NK-92 (cell line): ENCODE results near the gene CDK17.
"Not testable (repeated sequence)": the region's sequence is repeated elsewhere in the genome, so short reads cannot be mapped to it uniquely, and the experiment has no call there.

Experiments
- DNase-seq: peaks from one replicate; lab custom pipeline; 2025; ENCODE audit not compliant: unreplicated experiment; lab: John Stamatoyannopoulos, UW

Gene CDK17

DNA sequence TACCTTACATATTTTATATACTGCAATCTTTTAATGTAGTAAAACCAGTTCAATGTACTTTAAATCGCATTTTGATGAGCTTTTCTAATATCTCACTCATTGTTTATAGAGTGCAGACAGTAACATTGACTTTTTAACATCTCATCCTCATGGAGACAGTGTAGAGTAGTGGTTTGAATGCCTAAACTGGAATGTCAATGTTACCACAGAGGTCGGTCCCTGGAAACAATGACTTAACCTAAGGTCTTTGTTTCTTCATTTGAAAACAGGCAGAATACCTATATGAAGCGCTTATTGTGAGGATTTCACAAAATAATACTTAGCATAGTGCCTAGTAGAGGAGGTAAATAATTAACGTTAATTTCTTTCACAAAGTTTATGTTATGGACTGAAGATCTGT is 5.0 kb downstream of the CDK17 start:
- no peak for DNase-seq

DNA sequence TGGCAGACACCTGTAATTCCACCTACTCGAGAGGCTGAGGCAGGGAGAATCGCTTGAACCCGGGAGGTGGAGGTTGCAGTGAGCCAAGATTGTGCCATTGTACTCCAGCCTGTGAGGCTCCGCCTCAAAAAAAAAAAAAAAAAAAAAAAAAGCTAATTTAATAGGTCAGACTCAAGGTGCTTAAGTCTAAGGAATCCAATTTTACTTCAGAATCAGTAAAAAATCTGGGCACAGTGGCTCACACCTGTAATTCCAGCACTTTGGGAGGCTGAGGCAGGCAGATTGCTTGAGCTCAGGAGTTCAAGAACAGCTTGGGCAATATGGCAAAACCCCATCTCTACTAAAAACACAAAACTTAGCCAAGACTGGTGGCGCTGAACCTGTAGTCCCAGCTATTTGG is 7.0 kb downstream of the CDK17 start:
- not testable (repeated sequence) for DNase-seq

DNA sequence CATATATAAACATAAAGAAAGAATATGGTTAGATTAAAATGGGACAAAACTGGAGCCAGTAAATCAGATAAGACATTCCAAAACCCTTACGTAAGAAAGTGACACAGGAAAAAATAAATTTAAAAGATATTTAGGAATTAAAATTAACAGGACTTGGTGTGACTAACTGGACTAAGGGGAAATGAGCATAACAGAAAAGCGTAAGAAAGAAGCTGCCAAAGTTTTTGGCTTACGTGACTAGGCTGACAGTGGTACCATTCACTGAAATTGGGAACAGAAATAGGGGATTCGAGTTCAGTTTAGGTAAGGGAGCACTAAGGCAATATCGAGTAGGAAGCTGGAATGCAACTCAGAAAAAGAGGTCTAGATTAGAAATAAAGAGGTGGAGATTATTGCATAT is 7.8 kb downstream of the CDK17 start:
- DNase-seq, result no peak

DNA sequence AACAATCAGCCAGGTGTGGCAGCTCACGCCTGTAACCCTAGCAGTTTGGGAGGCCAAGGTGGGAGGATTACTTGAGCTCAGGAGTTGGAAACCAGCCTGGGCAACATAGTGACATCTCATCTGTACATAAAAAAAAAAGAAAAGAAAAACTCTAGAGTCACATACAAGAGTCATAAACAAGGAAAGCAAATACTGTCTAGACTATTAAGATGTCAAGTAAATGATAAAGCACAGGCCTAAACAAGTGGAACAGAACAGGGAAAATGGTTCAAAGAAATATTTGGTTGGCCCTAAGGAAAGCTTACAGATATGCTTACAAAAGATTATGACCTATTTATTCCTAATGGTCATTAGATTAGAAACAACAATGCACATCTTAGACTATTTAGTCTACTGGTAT is 12.3 kb downstream of the CDK17 start:
- DNase-seq, result no peak

DNA sequence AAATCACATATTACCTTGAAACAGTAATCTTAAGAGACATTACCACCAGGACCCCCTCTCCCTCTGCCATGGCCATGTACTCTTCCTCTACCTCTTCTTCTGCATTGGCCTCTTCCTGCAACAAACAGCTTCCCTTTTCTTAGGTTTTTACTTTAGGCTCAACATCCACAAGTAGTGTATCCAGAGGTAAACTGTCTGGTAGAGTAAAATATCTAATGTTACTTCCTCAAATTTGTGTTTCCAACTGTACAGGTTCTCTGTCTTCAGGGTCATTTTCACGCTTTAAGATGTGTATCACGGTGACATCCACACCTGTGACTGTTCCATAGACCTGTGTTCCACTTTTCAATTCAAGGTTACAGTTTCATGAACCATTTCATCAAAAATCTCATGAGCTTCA is 13.4 kb downstream of the CDK17 start:
- no peak for DNase-seq

DNA sequence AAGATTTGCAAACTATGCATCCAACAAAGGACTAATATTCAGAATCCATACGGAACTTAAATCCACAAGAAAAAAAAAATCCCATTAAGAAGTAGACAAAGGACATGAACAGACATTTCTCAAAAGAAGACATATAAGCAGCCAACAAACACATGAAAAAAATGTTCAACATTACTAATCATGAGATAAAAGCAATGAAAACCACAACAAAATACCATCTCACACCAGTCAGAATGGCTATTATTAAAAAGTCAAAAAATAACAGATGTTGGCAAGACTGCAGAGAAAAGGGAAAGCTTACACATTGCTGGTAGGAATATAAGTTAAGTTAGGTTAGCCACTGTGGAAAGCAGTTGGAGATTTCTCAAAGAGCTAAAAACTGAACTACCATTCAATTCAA is 16.2 kb downstream of the CDK17 start:
- no peak for DNase-seq

DNA sequence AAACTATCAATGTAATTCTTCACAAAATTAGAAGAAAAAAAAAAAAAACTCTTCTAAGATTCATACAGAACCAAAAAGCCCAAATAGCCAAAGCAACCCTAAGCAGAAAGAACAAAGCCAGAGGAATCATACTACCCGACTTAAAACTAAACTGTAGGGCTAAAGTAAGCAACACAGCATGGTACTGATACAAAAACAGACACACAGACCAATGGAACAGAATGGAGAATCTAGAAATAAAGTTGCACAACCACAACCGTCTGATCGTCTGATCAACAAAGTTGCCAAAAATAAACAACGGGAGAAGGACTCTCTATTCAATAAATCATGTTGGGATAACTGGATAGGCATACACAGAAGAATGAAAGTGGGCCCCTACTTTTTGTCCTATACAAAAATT is 16.9 kb downstream of the CDK17 start:
- no peak for DNase-seq

DNA sequence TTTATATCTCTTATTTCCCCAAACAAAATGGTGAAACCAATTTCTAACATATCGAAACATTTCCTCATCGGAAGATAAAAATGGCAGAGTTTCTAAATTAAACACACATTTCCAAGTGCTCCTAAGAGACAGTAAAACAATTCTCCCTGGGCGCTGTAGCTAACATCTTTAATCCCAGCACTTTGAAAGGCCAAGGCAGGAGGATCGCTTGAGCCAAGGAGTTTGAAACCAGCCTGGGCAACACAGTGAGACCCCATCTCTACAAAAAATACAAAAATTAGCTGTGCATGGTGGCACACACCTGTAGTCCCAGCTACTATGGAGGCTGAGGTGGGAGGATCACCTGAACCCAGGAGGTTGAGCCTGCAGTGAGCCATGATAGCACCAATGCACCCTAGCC is 20.5 kb downstream of the CDK17 start:
- not testable (repeated sequence) for DNase-seq

DNA sequence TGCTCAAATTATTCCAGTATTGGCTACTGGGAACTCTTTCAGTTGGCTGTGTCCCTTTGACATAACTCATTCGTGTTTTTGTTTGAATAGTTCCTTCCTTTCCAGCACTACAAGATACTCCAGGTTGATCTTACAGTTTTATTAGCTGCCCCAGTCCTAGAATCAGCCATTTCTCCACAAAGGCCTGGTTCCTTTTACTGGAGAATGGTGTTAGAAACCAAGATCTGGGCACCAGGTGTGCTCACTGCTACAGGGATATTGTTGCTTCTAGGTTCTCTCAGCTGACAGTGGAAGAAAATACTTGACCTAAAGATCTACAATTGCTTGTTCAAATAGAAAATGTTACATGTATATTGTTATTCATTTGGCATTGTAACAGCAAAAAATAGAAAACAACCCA is 21.9 kb downstream of the CDK17 start:
- no peak for DNase-seq

DNA sequence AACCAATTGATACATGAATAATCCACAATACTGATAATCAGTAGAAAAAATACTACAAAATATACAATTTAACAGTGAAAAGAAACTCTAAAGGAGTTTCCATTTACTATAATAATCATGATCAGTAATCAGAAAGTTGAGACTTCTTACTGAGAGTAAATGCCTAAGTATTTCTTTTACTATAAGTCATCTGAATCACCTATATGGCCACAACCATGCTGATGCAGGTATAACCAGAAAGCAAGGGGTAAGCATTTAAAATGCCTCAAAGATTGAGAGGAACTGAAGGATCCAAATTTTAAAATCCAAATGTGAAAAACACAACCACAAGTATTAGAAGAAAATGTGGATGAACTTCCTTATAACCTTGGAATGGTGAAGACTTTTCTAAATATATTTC is 23.4 kb downstream of the CDK17 start:
- no peak for DNase-seq

DNA sequence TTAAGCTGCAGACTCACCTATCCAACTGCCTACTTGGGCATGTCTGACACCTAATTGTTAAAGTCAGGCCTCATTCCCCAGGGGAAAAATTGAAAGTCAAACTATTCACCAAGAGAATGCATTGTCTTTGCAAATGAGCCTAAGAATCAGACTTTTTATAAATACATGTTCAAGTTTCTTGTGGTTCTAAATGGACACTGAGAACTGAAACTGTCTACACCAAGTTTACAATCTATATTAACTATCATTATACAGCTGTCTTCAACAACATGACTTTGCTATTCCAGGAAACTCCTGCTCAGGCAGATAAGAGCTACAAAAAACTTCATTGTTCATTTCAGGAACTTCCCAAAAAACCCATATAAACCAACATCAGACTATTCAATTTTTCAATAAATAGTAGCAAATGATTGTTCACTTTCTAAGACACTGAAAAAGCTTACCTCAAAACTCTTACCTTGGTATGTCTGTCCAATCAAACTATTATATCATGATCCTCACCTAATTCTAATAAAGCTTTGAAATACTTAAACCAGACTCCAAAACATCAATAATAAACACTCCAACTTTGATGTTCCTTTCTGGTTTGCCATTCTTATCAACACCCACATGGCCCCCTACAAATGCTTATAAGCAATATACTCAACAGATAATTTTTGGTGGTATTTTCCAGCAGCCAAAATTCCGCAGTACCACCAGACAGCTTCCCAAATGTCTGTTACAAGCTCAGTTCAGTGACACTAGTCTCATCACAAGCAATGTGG is 24.2 kb downstream of the CDK17 start:
- no peak for DNase-seq

DNA sequence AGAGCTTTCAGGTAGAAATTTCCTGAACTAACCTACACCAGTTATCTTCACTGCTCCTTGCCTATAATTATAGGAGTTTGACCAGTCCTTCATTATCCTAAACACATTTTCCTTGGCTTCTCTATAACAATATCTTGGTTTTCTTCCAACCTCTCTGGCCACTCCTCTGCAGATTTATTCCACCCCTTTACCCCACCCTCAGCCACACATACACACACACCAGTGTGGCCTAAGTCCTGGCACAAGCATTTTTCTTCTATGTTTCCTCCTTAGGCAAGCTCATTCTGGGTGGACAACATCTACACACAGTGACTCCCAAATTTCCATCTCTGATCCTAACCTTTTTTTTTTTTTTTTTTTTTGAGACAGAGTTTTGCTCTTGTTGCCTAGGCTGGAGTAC is 25.1 kb downstream of the CDK17 start:
- DNase-seq, result no peak

DNA sequence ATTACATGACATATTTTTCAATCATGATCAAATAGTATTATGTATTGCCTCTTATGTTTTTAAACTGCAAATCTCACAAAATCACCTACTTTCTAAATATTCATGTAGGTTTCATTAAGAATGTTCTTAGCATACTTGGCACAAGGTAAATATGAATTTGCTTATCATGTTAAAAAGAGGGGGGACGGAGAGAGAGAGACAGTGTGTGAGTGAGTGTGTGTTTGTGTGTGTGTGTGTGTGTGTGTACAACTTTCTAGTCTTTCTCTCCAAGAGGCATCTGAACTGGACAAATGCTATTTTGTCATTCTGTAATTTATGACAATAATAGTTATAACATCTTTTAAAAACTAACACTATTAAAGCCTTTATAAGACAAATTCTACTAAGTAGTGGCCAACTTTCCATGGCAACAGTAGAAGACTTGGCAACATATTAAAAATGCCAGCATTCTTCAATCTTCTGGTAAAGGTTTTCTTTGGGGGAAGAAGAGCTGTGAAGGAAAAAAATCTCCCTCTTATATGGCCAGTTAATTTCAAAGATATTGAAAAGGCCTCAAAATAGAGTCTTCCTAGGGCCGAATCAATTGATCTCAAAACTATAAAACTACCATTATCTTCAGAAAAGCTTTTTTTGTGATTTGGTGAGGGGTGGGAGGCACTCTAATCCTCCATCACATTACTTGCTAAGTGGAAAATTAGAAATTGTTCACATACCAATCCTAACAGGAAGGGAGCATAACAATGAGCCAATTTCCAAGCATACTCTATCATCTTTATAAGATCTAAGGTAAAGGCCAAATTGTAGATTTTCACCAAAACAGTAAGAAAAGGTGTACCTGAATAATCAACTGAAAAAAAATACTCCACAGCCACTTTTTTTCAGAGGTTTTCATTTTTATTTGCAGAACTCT is 28.2 kb downstream of the CDK17 start:
- DNase-seq, result no peak

DNA sequence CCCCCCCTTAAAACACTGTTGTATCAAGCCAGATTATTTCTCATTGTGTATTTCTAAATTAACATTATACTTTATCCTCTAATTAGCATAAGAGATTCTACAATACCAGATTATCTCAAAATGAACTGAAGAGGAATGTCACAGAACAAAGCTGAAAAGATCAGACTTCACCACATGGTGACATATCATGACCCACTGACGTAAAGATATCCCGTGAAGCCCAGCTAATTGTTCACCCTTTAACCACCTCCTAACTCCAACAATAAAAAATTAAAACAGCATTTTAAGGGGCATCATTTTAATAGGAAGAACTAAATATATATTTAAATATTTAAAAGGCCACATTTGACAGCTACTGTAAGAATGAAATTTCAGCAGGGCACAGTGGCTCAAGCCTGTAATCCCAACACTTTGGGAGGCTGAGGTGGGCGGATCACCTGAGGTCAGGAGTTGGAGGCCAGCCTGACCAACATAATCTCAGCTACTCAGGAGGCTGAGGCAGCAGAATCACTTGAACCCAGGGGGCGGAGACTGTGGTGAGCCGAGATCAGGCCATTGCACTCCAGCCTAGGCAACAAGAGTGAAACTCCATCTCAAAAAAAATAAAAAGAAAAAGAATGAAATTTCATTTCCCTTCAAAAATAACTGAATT is 29.0 kb downstream of the CDK17 start:
- no peak for DNase-seq

DNA sequence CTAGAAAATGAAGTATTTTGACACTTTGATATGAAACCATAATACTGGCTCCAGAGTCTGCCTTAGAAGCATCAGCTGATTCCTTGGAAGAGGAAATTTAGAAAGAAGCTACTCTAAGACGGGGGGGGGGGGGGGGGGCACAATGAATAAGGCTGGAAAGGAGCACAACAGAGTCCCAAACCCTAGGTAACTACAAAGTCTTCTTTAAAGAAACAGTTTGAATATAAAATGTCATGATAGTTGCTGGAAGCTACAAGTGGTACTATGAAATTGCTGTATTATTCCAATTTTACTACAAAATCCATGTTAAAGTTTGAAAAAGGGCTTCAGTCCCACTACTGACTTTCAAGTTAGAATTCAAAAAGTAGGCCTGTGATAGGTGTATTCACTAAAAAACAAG is 31.6 kb downstream of the CDK17 start:
- DNase-seq, result no peak

DNA sequence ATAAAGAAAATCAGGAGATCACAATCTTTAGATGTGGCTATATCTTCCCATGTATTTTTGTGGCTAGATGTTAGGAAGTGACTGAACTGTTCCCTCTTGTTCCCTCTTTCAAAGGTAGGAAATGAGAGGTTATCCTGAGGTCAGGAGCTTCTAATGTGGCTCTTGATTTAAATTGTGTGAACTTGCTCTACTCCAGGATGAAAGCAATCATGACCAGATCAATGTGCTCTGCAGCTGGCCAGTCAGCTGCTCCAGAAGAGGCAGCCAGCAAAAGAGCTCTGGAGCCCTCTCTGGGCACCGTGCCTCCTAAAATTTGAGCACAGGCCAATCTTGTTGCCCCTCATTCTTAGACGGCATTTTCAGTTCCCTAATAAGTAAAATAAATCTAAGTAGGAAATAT is 32.0 kb downstream of the CDK17 start:
- DNase-seq, result no peak

DNA sequence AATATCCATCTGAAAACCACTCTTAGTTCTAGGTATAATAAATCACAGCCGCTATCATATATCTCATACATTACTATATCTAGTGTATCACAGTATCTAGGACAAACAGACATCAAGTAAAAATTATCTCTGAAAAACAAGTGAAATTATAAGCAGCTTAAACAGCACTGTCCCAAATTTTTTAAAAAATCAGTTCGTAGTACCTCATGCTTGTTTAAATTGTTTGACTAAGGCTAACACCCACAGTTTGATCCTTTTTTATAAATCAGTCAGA is 33.9 kb downstream of the CDK17 start:
- no peak for DNase-seq

DNA sequence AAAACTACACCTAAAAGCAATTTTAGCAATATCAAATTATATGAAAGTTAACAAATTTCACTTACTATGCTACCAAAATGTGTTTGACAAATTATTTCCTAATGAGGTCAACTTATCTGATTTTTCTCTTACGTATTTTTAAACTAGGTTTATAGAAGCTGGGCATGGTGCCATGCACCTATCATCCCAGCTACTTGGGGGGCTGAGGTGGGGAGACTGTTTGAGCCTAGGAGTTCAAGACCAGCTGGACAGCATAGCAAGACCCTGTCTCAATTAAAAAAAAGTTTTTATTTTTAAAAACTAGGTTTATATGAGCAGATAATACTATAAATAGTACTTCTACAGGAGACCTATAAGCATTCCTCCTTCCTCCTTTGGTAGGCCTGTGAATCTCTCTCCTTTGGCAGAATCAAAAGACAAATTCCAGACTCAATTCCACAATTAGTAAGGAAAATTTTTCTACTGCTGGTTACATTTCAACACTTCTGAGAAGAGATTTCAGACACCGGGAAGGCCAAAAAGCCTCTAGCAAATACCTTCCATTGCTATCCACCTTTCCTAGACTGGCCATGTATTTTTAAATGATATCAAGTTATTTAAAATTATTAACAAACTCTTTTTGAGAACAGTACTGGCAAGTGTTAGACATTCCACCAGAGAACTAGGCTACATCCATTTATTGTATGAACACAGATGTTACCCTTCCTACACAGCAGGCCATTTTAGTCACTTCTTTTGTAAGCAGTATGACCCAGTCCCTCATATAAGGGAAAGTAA is 34.4 kb downstream of the CDK17 start:
- no peak for DNase-seq

DNA sequence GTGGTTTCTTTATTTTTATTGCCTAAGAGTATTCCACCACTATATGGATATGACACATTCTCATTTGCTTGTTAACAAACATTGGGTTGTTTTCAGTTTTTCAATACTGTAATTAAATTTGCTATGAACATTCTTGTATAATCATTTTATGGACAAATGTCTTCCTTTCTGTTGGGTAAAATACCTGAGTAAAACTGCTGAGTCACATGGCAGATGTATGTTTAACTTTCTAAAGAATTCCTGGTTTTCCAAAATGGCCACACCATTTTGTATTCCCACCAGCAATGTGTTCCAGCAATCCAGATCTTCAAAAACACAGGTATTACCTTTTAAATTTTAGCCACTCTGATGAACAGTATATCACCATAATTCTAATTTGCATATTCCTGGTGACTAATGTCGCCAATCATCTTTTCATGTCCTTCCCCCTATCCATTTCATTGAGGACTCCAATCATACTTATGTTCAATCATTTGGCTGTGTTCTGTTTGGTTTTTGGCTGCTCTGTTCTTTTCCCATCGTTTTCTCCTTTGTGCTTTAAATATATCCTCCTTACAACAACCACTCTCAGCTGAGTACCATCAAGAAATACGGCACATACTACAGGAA is 36.0 kb downstream of the CDK17 start:
- no peak for DNase-seq

DNA sequence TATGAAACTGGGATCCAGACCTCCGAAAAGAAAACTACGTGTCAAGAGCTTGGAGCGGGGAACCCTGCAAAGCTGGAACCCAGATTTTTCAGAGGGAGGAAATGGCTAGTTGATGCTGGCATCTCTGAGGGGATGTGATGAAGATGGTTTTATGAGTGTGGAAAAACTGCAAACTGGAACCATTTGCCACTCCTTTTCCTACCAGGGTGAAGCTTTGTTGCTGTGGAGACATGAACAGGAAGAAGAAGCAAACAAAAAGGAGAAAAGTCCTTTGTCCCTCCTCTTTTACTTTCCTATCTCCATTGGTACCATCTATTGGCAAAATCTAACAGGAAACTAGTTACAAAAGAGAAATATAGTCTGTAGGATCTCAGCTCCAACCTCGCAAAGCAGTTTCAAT is 39.2 kb downstream of the CDK17 start:
- DNase-seq, result no peak

DNA sequence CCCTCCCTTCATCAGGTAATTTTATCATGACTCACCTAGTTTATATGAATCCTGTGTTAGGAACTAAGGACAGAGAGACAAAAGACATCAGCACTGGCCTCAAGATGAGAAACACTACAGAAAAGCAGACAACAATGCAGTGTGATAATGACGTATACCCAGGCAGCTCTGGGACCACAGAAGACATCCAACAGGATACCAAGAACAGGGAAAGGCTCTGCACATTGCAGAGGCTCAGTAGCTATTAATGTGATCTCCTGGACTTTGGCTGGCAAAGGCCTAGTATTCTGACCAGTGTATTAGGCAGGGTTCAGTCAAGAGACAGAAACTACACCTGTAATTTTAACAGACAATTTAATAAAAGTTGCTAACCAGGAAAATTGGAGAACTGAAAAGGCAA is 39.7 kb downstream of the CDK17 start:
- no peak for DNase-seq
